ENCODE results near the gene CBFA2T3.

- TF ChIP-seq CTCF (conservative IDR thresholded peaks at IDR 0.05) (no peak), ZFX (IDR thresholded peaks at IDR 0.05) (no peak)
Observed at GRCh38 chr16:88899901-88900661, 76.9 kb downstream of the CBFA2T3 start.
